Activated CD4-positive, alpha-beta T cell treated with anti-CD3 and anti-CD28 coated beads, Interleukin-2, amount 50 U/mL, for 48 hours (primary cell): ENCODE results near the gene TEX30.

Experiments used
- DNase-seq, 2 experiments: peaks; one replicate each; pipeline ENCODE4 v3.0.0-alpha.2; 2020

The TEX30 gene

GRCh38 chr13:102777736-102778135, 4.2 kb upstream of the TEX30 start:
- DNase-seq, result no peak

- no peak for DNase-seq
Measured at GRCh38 chr13:102776271-102776670, 2.7 kb upstream of the TEX30 start.

GRCh38 chr13:102774591-102775520, 1.3 kb upstream of the TEX30 start:
- no peak for DNase-seq

- DNase-seq, result no peak
Measured at GRCh38 chr13:102774214-102774568, 605 bp upstream of the TEX30 start.

GRCh38 chr13:102772042-102772425, 1.6 kb downstream of the TEX30 start:
- no peak for DNase-seq

- no peak for DNase-seq
Measured at GRCh38 chr13:102771298-102772041, 2.1 kb downstream of the TEX30 start.

GRCh38 chr13:102770435-102770834, 3.2 kb downstream of the TEX30 start:
- DNase-seq, result no peak

- no peak for DNase-seq
Measured at GRCh38 chr13:102769679-102770078, 3.9 kb downstream of the TEX30 start.

- DNase-seq, result no peak
Measured at GRCh38 chr13:102768909-102769308, 4.7 kb downstream of the TEX30 start.

GRCh38 chr13:102763741-102764140, 9.8 kb downstream of the TEX30 start:
- no peak for DNase-seq

GRCh38 chr13:102761071-102761470, 12.5 kb downstream of the TEX30 start:
- no peak for DNase-seq

- no peak for DNase-seq
Measured at GRCh38 chr13:102758842-102759241, 14.7 kb downstream of the TEX30 start.

- no peak for DNase-seq
Measured at GRCh38 chr13:102757006-102757405, 16.6 kb downstream of the TEX30 start.

GRCh38 chr13:102751886-102752285, 21.7 kb downstream of the TEX30 start:
- no peak for DNase-seq

- no peak for DNase-seq
Measured at GRCh38 chr13:102742506-102742905, 31.1 kb downstream of the TEX30 start.

- no peak for DNase-seq
Measured at GRCh38 chr13:102742101-102742500, 31.5 kb downstream of the TEX30 start.

- DNase-seq, result no peak
Measured at GRCh38 chr13:102729560-102730270, 43.9 kb downstream of the TEX30 start.

GRCh38 chr13:102726430-102726829, 47.2 kb downstream of the TEX30 start:
- DNase-seq, result no peak

- no peak for DNase-seq
Measured at GRCh38 chr13:102724923-102725322, 48.7 kb downstream of the TEX30 start.

- no peak for DNase-seq
Measured at GRCh38 chr13:102721800-102722231, 51.8 kb downstream of the TEX30 start.

- DNase-seq, result no peak
Measured at GRCh38 chr13:102718746-102719145, 54.8 kb downstream of the TEX30 start.
